CD4-positive, alpha-beta T cell treated with Interferon alpha-2 for 1 hour (primary cell): ENCODE results near the gene IGFL2.
"Not testable (repeated sequence)": the region's sequence is repeated elsewhere in the genome, so short reads cannot be mapped to it uniquely, and the experiment has no call there.

ENCODE experiments used
- DNase-seq, 2 donors: peaks; one replicate each; pipeline ENCODE4 v3.0.0-alpha.2; 2020 to 2022

IGFL2 gene

DNA sequence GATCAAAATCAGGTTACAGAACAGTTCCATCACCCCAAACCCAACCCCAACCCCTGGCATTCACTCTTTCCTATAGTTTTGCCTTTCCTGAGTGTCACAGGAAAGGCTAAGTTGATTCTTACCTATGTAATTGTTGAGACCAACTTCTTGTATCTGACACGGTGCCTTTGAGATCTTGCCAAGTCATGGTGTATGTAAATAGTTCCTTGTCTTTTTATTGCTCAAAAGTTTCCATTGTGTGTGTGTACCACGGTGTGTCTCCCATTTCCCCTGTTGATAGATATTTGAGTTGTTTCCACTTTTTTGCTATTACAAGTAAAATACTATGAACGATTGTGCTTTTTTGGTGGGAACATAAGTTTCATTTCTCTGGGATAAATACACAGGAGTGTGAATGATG lies 3.3 kb upstream of the IGFL2 start:
- DNase-seq, result no peak

DNA sequence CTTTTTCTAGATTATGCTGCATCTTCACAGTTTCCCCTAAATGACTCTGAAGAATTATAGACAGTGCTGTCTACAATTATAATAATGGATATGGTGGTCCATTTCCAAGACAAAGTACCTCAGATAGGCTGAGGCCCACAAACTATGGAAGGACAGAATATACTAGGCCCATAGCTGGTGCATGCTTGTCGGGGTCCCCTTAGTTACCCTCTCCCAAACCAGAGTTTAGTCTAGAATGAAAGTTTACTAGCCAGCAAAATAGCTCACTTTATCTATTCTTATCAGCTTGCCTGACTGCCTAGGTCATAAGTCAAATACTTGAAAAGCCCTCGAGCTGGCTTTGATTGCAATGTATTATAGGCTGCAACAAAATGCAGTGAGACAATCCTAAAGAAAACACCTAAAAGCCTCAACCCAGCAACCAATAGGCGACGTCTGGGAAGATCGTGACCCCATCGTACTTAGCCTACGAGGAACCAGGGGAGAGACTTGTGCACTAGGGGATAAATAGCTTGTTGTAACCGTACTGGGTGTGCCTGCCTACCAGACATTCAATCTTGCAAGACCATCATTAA lies 785 bp upstream of the IGFL2 start:
- DNase-seq, result no peak

DNA sequence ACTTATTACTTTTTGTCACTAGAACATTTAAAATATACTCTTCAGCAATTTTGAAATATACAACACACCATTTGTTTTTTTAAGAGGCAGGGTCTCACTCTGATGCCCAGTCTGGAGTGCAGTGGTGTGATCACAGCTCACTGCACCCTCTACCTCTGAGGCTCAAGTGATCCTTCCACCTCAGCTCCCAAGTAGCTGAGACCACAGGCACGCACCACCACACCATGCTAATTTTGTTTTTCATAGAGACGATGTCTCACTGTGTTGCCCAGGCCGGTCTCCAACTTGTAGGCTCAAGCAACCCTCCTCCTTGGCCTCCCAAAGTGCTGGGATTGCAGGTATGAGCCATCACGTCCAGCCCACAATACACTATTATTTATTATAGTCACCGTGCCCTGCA lies 2.6 kb downstream of the IGFL2 start:
- no peak for DNase-seq

DNA sequence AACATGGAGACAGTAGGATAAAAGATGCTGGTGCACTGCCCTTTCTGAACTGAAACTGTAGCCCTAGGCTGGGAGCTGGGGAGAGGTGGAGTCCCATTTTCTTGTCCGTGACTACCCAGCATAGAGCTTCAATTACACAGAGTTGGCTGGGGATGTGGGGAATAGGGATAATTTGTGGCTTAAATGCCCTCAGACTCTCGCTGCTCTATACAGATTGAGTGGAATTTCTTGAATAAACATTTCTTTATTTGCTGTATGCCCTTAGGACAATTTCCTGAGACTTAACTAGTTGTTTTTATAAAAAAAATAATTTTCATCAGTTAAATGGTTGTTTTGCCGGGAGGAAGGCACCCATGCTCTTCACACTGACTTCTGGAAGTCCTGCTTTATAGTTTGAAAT lies 7.2 kb downstream of the IGFL2 start:
- no peak for DNase-seq

DNA sequence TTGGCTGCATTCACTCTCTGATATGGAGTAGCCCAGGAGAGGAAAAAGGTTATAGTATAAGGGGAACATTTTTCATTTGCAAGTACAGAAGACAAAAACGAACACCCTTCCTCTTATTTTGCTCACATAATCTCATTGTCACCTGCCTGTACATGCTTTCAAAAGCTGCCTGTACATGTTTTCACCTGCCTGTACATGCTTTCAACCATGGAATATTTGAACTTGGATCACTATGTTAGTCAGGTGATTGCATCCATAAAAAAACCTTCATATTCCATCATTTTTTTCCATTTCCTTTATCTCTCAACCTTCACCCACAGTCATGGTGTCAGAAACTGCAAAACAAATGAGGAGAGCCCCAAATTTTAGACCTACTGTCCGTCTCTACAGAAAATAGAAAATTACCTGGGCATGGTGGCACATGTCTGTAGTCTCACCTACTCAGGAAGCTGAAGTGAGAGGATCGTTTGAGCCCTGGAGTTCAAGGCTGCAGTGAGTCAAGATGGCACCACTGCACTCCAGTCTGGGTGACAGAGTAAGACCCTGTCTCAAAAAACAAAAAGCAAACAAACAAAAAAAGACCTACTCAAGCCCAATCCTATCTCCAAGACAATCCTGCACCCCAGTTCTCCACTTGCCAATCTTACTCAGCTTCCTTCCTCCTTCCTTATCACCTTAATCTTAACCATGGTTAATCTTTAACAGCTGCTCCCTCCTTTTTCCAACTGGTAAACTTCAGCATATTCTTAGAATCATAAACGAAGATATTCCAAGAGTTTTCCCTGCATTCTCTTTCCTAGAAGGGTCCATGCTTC lies 11.6 kb downstream of the IGFL2 start:
- DNase-seq, result no peak

DNA sequence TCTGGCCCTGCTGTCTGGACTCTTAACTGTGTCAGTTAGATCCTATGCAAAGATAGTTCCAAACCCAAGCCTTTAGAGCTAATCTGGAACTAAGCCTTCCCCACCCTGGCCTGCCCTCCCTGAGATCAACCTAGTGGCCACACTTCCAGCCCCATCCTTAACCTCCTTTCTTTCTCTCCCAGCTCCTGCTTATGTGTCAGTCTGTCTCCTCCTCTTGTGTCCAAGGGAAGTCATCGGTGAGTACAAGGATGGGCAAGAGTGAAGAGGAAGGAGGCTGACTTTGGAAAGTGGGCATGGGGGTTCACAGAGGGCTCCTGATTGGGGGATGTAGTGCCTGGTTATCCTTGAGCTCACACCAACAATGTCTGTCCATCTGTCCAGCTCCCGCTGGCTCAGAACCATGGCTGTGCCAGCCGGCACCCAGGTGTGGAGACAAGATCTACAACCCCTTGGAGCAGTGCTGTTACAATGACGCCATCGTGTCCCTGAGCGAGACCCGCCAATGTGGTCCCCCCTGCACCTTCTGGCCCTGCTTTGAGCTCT lies 12.3 kb downstream of the IGFL2 start:
- no peak for DNase-seq

DNA sequence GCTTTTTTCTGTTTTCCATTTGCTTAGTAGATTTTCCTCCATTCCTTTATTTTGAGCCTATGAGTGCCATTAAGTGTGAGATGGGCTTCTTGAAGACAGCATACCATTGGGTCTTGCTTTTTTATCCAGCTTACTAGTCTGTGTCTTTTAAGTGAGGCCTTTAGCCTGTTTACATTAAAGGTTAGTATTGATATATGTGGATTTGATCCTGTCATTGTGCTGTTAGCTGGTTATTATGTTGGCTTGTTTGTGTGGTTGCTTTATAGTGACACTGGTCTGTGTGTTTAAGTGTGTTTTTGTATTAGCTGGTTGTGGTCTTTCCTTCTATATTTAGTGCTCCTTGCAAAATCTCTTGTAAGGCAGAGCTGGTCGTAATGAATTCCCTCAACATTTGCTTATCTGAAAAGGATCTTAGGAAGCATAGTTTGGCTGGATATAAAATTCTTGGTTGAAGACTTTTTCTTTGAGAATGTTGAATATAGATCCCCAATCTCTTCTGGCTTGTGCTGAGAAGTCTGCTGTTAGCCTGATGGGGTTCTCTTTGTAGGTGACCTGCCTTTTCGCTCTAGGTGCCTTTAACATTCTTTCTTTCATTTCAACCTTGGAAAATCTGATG lies 13.7 kb downstream of the IGFL2 start:
- not testable (repeated sequence) for DNase-seq

DNA sequence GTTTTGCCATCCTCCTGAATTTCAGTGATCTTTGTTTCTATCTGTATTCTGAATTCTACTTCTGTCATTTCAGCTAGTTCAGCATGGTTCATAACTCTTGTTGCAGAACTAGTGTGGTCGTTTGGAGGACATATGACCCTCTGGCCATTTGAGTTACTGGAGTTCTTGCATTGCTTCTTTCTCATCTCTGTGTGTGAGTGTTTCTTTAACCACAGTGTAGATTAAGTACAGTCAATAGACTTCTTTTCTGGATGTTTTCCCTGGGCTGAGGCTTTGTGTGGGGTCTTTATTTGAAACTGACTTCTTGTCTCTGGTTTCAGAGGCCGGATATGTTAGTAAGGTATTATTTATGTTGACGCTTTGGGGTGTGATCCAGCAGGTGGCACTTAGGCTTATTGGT lies 14.7 kb downstream of the IGFL2 start:
- no peak for DNase-seq

DNA sequence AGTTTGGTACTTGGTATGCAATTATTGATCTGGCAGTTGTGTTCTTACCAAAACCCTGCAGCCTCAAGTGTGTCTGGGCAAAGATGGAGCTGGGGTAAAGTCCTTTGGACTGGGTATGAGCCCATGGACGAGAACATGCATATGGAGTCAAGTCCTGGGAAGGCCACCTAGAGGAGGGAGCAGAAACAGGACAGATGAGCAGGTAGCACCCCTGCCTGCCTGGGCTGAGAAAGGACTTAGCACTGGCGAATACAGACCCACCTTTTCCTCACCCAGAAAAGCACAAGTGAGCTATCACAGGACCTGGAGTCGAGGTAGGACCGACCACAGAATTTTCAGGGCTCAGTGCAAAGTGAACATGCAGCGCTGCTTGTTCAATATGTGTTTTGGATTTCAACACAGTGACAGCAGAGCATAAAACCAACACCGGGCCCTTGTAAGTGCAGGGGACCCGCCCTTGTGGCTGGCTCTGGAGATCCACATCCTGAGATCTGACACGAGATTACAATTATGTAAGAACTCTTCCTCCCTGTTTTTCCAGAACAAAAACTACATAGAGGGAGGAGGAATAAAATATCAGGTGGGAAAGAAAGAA lies 25.9 kb downstream of the IGFL2 start:
- no peak for DNase-seq

DNA sequence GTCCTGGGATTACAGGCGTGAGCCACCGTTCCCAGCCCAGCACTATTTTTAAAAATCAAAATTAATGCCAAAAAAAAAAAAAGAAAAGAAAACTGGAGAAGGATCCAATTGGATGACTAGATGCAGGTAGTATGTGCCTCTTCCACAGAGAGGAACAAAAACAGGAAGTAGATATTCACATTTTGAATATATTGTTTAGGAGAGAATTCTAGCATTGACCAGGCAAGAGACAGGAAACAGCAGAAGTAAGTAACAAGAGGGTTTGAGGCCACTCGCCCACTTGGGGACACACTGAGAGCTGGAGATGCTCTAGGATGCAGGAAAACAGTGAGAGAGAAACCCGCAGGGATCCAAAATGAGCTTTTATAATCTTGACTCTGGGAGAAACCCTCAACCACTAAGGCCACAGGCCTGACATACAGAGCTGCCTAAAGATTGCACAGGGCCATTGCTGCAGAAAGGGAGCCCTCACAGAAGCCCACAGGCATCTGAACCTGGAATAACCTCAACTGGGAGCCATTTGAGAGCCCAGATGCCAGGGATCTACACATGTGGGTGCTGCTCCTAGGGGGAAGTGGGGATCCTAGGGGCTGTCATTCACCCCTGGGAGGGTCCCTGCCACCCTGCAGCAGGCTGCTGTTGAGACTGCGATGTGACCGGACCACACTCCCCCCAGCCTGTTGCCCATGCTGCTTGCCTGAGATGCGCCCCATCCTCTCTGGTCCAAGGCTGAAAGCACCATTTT lies 28.2 kb downstream of the IGFL2 start:
- DNase-seq, result no peak

DNA sequence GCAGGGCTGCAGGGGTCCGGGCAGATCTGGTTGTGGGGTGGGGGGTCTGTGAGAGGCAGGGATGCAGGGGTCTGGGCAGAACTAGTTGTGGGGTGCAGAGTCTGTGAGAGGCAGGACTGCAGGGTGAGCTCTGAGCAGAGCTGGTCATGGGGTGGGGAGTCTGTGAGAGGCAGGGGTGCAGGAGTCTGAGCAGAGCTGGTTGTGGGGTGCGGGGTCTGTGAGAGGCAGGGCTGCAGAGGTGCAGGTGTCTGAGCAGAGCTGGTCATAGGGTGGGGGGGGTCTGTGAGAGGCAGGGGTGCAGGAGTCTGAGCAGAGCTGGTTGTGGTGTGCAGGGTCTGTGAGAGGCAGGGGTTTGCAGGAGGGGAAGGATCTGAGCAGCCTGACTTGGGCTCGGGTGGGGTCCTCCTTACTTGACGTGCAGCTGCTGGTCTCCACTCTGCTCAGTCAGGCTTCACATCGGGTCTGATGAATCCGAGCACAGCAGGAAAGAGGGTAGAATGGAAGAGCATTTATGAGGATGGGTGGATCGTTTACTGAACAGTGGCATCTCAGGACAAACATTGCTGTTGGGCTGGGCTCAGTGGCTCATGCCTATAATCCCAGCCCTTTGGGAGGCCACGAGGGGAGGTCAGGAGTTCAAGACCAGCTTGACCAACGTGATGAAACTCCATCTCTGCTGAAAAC lies 31.2 kb downstream of the IGFL2 start:
- no peak for DNase-seq

DNA sequence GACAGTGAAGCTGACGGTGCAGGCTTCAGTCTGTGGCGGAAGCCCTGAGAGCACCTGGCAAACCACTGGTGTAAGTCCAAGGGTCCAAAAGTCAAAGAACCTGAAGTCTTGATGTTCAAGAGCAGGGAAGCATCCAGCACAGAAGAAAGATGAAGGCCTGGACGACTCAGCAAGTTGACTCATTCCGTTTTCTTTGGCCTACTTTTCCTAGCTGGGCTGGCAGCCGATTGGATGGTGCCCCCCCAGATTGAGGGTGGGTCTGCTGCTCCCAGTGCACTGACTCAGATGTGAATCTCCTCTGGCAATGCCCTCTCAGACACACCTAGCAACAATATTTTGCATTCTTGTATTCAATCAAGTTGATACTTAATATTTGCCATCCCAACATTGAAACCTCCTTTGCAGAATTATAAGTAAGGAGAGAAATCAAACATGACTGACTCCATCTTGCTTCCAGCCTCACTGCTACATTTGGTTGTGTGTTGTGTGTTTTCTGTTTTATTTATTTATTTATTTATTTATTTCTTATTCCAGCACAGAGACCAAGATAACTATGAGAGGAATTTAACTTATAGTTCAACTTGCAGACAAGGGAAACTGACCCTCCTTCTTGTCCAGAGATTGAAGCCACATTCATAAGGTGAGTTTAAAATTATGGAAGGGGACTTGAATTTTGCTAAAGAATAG lies 32.8 kb downstream of the IGFL2 start:
- DNase-seq, result no peak

DNA sequence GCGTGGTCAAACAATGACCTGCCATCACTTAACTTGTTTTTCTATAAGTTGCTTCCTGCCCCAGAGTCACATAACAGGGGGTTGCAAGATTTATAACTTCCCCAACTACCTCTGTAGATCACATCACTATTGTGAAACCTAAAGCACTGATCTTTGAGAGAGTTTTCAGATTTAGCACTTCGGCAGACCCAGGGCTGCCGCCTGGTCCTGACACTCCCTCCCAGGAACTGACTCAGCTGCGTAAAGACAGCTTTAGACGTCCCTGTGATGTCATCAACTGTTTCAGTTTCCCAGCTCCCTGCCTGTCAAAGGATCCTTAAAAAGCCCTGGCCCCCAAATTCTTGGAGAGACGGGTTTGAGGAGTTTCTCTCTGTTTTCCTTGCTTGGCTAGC lies 33.3 kb downstream of the IGFL2 start:
- DNase-seq, result peak in 1 of 2 donors; percentile 38

DNA sequence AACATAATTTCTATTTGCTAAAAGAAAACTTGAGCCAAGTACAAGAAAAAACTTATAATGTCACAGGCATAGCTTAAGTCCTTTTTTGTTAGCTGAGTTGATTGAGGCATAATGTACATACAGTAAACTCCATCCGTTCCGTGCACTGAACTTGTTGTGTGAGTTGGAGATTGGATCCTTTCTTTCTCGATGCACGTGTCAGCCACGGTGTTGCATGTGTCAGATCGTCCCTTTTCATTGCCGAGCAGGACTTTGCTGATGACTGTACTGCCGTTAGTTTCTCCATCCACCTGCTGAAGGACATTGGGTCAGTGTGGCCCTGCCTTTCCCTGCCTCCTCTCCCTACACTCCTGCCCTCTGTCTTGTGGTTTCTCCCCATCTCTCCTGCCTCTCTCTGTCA lies 34.4 kb downstream of the IGFL2 start:
- DNase-seq, result no peak

DNA sequence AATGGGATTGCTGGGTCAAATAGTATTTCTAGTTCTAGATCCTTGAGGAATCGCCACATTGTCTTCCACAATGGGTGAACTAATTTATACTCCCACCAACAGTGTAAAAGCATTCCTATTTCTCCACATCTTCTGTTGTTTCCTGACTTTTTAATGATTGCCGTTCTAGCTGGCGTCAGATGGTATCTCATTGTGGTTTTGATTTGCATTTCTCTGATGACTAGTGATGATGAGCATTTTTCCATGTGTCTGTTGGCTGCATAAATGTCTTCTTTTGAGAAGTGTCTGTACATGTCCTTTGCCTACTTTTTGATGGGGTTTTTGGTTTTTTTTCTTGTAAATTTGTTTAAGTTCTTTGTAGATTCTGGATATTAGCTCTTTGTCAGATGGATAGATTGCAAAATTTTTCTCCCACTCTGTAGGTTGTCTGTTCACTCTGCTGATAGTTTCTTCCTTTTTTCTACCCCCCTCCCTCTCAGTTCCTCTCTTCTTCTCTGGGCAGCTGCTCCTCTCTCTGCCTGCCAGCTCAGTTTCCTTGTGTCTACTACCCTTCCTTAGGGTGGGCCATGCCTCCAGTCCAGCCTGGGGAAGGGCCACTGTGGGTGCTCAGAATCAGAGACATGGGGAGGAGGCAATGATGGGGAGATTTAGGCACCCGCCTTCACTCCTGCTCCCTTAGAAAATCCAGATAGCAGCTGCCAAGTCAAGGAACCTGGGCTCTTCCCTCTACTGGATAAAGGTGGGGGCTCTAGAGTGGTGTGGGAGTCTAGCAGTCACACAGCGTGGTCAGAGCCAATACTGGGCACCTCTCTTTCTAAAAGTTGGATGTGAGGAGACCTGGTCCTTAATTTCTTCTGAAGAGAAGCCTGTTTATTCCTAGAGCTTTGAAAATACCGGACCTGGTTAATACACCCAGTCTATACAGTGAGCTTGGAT lies 37.0 kb downstream of the IGFL2 start:
- not testable (repeated sequence) for DNase-seq

DNA sequence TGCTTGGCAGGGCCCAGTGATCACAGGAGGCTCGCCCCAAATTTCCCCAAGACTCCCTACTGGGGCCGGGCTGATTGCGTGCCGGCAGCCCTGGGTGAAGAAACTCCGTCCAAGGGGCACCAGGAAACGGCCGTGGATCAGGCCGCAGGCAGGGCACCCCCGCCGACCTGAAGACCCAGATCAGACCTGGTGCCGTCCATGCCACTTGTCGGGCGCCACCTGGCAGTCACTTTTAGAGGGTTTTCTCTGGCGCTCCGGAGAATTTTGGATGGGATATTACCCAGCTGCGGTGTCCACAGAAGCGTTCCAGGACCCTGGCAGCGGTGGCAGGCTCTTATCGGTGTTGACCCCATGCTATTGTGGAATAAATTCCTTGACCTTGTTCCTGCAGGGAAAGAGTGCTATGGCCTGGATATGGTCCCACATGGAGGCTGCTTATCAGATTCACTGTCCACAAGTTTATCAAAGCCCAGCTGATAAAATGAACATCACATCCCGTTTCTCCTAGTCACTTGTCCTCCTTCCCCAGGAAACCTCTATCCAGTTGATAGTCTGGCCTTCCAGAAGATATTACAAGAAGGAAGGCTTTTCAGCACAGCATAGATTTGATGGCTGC lies 38.2 kb downstream of the IGFL2 start:
- DNase-seq, result no peak

DNA sequence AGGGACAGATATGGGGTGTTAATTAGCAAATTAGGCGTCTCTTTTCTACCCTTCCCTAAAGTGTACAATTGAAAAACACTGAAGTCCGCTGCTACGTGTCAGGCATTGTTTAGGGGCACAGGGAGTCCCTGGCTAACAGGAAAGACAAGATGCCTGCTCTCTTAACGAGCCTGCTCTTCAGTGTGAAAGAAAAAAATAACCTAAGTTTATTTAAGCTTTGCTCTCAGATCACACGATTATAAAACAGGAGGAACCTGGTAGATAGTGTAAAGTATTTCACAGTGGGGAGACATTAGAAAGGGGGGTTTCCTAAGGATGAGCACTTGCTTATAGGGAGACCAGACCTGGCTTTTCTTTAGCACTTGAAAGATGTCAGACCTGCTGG lies 38.7 kb downstream of the IGFL2 start:
- no peak for DNase-seq

DNA sequence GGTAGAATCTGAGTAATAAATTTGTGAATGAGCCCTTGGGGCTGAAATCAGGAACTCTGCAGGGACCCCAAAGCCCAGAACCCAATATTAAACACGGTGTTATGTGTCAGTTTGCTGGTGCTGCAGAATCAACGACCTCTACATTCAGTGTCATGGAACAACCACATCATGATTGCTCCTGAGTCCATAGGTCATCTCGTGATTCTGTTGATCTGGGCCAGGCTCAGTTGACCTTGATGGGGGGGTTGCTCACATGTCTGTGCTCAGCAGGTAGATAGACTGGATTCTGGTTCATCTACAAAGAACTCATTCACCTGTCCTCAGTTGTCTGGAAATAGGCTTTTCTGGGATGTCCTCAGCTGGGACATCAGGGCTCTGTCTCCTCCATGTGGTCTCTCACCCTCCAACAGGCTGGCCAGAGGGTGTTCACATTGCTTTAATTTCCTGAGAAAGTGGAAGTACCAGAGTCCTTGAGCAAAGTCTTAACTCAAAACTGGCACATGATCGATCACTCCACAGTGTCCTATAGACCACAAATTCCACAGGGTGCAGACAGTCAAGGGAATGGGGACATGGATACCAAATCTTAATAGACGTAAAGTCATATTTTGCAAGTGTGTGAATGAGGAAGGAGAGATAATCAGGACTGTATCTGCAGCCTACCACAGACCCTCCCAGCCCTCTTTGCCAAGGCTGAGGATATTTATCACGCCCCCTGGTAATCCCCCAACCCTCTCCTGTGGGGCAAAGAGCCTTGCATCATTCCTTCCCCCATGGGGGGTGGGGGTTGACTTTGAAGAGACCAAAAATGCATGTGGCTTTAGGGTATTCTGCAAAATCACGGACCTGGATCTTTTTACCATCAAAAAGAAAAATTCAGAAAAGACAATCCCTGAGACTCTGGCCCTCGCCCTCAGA lies 42.2 kb downstream of the IGFL2 start:
- no peak for DNase-seq

DNA sequence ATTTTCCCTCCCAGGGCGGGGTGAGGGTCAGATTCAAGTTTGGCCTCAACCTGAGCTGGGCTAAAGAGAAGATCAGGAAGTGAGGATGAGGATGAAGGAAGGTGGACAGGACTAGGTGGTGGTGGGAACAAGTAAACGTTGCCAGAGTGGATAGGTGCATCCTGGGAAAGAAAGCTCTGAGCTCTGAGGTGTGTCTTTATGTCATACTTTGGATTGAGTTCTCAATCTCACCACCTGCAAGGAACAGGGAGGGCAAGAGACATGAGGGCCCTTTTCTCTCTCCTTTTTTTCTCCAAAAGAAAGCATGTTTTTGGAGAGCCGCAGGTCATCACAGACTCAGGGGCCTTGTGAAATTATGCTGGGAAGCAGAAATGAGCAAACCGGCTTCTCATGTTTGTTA lies 43.3 kb downstream of the IGFL2 start:
- DNase-seq, result no peak
